HG02852 (cell line): Measurements from ENCODE around the gene LRP2.
"Not testable (repeated sequence)": the region's sequence is repeated elsewhere in the genome, so short reads cannot be mapped to it uniquely, and the experiment has no call there.

Experiments
- ATAC-seq: cut with Tn5 transposase; IDR thresholded peaks from one replicate; pipeline ENCODE4 v1.9.1; 2021; ENCODE audit warnings: mild to moderate bottlenecking, moderate library complexity; ENCODE audit not compliant: unreplicated experiment

Gene LRP2

DNA sequence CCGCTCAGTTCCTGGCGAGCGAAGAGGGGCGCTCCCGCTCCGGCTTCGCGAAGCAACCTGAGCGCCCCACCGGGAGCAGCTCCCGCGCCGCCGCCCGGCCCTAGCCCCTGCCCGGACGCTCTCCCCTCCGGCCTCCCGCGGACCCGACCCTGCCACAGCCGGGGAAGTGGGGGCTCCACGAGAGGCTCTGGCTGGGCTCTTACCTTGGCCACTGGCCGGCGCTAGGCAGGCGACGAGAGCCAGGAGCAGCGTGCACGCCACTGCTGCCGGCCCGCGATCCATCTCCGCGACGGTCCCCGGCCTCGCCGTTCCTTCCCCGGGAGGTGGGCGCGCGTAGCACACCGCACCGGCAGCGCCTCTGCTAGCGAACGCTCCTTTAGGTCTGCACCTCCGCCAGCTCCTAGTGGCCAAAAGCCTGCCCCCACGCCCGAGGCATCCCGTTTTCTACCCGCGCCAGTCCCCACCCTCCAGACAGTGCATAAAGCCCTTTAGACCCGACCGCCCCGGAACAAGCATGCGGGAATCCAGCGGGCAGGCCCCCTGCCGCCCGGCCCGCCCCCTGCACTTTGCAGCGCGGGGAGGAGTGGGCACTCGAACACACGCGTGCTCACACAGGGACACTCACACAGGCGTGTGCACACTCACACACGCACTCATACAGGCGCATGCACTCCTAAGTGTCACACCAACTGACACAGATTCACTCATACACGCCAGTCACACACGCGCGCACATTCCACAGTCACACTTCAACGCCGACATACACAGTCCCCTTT is at the start of gene LRP2:
LRP2 (minus strand) TSS at position 417 of the 776 bp plus-strand sequence; CDS start at position 282, 135 bp downstream.
- no peak for ATAC-seq

DNA sequence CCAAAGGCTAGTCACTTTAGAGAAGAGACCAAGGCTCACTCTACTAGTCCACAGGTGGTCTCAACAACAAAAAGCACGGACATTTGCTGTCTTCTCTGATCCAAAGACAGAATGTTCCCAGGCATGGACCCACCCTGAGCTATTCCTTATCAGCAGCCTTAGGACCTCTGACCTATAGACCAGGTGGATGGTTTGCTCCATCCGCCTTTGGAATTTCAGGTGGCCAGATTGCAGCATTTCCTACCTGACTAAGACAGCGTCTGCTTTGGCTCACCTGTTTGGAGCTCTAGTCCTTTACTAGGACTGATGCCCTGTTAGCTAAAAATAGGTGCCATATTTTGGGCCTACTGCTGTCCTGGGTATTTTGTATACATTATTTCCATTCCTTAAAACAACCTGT is 44.6 kb upstream of the LRP2 start:
- no peak for ATAC-seq

DNA sequence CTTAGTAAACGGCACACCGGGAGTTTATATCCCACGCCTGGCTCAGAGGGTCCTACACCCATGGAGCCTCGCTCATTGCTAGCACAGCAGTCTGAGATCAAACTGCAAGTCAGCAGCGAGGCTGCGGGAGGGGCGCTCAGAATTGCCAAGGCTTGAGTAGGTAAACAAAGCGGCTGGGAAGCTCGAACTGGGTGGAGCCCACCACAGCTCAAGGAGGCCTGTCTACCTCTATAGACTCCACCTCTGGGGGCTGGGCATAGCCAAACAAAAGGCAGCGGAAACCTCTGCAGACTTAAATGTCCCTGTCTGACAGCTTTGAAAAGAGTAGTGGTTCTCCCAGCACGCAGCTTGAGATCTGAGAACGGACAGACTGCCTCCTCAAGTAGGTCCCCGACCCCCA is 37.2 kb upstream of the LRP2 start:
- not testable (repeated sequence) for ATAC-seq

DNA sequence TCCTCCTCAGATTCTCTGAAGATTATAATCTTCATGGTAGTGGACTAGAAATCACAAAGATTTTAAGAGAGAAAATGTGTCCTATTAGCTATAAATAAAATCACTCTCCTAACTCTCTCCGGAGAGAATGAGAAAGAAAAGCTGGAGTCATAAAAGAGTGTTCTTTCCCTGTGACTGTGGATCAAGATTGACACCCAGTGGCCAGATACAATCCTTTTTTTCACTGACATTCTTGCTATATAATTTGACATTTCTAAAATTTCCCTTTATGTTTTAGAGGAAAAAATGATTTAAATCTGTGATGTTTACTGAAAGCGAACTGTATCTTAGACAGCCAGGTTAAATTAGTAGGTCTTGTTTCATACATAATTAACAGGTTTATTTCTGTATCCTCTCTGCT is 35.4 kb upstream of the LRP2 start:
- ATAC-seq: no peak

DNA sequence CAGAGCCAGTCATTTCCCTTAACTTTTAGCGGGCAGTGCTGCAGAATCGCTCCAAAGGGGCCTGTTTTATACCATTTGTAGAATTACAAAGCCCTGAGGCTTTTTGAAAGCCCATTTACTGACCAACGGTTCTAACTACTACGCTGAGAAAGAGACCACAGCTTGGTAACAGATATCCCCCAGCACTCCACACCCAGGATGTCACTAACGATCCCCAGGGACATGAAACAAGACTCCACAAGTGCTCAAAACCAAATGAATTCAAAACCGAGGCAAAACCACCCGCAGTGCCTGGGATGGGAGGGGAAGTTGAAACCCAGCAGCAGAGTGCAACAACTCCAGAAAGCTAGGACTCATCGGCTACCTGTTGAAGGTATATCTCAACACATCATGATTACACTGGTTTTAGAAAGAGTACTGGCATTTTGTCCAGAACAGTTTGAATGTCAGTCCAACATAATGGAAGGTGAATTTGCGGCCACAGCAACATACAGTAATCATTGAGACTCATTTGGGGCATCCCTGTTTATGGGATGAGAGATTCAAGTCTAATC is 33.6 kb upstream of the LRP2 start:
- ATAC-seq: no peak

DNA sequence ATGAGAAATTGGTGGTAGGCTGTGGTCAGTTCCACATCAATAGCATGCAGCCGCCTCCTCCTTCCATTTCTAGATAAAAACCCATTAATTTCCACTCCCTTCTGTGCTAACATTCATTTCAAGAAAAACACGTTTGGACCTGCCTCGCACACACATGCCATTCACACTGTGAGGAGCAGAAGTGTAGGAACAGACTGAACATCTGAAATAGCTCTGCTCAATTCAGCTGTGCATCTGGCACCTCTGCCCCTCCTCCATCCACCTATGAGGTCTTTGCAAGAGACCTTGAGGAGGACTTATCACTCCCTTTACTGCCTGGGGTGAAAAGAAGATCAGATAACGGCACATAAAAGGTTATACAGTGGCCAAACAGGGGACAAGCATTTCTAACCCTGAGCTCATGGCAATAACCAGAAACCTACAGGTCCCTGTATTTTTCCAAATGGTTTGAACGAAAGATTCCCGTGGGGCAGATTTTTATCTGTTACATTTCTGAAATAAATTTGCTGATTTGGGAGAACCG is 30.8 kb upstream of the LRP2 start:
- ATAC-seq: peak; percentile 83

DNA sequence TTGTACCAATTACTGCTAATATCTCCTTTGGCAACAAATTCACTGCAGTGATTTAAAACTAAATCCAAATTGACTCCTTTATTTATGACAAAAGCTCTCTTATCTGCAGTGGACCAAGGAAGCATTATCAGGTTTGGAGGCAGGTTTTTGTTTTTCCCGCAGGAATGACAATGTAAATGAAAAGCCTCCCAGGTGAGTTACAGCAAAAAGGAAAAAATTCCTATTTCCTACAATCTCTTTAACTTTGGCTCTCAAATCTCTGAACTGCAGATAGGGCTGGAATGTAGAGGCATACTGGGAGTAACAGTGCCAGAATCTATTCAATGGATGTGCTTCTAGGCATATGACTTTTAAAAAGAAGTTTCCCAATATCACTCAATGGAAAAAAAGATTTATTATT is 28.9 kb upstream of the LRP2 start:
- ATAC-seq: no peak

DNA sequence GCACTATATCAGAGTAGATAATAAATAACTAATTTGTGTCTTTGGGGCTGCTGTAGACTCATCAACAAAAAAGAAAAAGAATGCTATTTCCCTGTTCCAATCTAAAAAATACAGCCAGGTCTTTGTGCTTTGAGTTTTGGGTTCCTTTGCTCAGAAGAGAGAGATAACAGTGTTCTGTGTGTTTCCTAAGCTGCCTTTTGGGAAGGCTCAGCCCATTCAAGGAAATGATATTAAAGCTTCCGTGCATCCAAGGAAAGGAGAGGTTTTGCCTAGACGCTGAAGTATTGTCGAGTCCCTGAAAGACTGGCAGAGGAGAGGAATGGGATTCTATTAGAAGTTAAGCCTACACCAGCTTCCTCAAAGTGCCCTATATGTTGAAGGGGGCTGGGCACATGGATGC is 25.8 kb upstream of the LRP2 start:
- no peak for ATAC-seq

DNA sequence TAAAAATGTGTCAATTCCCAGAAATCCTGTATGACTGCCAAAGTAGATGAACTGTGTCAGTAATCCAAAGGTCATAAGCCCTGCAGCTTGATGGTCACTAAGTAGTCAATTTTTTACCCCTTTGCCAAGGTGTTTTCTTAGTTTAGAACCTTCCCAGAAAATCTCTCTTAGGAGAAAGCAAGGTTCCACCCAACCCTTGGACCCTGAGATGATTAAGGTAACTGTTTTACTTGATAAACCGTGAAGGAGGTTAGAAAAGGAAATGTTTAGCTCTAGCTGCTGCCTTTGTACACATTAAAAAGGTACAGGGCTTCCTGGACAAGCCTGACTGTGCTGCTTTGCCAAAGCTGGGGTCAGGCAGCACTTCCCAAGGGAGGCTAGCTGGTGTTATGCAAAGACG is 24.4 kb upstream of the LRP2 start:
- no peak for ATAC-seq

DNA sequence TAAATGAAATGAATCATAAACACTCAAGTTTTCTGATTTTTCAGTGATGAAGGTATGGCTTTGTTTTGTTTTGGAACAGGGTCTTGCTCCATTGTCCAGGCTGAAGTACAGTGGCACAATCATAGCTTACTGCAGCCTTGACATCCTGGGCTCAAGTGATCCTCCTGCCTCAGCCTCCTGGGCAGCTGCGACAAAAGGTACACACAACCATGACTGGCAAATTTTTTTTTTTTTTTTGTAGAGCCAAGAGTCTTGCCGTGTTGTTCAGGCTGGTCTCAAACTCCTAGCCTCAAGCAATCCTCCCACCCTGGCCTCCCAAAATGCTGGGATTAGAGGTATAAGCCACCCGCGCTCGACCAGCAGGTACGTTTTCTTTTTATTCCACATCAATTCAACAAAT is 22.5 kb upstream of the LRP2 start:
- no peak for ATAC-seq

DNA sequence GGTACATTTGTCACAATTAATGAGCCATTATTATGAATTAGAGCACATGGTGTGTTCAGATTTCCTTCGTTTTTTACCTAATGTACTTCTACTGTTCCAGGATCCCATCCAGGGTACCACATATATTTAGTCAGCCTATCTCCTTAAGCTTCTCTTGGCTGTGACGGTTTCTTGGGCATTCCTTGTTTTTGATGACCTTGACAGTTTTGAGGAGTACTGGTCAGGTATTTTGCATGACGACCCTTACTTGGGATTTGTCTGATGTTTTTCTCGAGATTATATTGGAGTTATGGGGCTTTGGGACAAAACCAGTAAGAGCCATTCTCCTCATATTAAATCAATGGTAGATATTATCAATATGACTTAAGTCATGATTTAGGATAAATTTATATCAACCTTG is 10.2 kb upstream of the LRP2 start:
- no peak for ATAC-seq

DNA sequence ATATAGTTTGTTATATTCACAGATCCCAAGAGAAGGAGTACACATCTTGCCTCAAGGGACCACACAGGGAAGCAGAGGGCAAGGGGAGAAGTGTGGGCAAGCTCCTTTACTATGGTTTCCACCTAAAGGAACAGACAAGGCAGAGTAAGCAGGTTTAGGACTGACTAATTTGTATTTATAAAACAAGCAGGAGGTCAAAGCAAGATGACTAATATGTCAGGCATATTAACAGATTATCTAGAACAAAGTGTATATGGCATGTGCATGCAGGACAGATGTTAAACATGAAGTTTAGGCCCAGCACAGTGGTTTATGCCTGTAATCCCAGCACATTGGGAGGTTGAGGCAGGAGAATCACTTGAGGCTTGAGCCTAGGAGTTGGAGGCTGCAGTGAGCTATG is 3.7 kb upstream of the LRP2 start:
- ATAC-seq: no peak

DNA sequence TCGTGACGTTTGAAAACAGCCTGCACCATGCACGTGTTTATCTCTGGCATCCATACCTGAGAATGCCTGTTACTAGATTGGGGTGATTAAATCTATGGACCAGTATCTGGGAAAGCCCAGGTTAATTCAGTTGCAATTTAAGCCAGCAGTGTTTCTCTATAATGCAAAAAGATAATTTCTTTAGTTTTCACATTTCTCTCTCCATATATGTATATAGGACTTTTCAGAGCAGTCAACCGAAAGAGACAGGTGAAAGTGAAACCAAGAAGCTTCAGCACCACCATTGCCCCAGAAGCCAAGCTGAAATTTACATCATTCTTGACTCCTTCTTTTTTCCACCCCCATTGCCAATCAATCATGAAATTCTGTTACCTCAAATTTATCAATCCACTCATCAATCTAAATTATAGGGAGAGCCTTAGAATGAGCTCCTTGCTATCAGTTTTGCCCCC is 2.7 kb upstream of the LRP2 start:
- no peak for ATAC-seq

DNA sequence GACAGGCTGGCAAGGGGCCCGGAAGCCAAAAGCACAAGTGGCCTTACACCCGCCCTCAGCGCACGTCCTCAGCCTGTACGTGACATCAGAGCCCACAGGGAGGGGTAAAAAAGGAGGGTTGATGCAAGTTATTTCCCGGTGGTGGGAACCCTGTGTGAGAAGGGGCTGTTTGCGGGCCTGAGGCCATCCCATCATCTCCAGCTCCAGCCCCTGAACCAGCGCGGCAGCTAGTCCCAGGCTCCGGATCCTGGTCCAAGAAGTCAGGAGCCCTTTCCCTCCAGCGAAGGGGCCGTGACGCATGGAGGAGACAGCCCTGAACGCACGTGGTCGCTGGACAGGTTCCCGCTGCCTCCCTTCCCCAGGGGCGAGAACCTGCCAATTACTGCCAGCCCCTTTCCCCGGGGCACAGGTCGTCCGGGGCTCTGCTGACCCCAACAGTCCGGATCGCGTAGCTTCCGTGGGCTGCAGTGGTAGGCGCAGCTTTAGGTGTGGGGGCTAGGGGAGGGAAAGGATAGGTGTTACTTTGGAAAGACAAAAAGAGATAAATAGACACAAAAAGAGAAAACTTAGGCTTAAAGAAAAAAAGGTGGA is 1.3 kb upstream of the LRP2 start:
- ATAC-seq: peak; percentile 39

DNA sequence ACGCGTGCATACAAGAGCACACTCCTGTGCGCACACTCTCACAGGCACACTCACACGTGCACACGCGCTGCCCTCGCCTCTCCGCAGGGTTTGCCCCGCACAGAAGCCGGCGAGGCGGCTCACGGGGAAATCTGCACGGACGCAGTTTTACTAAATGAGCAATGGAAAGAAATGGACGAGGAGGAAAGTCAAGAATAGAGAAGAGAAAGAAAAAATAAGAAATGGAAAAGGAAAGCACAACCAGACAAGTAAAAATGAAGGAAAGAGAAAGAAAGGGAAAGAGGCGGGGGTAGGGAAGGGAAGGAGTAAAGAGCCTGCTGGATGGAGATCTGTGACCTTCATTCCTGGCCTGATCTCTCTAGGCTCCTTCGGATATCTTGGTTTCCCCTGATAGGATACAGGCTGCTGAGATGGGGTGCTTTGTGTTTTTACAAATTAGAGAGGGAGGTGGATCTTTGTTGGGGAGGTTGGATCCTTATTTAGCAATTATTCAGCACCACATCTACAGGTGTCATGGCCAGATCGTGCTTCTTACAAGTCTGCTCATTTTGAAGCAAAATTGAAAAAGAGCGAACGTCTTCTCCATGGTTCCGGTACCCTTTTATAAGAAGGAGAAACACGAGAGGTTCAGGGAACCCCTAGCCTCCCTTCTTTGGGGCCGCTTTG is 693 bp upstream of the LRP2 start:
- ATAC-seq: no peak

DNA sequence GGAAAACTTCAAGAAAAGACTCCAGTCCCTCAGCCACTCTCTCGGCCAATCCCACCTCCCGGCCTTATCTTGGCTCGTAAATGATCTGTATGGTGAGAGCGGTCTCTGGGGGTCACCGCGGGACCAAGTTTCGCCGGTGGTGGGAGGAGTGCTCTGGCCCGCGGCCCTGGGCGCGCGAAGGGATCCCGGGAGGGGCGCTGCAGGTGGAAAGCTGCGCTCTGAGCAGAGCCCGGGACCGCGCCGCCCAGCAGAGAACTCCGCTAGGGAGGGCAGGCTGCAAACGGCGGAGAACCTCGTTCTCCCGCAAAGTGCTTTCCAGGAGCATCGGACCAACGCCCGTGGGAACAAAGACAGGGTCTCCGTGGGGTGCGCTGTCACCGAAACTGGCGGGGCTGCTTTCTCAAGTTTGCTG is 622 bp downstream of the LRP2 start:
- ATAC-seq: no peak

DNA sequence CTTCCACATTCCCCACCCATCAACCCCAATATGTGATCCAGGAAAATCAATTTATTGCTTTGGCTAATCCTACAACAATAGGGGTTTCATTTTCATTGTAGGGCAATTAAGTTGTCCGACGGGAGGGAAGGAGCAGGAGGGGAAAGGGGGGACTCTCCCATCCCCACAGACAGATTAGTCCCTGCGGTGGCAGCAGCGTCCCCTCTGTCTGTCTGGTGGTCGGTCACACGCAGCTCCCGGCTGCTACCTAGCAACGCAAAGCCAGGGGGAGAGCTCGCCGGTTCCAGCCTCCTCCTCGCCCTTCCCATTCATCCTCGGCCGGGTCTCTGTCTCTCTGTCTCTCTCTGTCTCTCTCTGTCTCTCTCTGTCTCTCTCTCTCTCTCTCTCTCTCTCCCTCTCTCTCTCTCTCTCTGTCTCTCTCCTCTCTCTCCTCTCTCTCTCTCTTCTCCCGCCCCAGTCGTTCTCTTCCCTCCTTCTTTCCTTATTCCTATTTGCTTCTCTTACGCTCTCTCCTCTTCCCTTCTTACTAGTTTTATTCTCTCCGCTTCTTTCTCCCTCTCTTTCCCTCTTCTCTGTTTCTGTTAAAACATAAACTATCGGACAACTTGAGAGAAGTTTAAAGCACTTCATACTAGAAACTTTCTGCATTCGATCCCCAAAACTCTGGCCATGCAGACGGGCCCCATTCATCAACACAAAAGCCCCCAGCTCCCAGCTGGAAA is 1.2 kb downstream of the LRP2 start:
- no peak for ATAC-seq

DNA sequence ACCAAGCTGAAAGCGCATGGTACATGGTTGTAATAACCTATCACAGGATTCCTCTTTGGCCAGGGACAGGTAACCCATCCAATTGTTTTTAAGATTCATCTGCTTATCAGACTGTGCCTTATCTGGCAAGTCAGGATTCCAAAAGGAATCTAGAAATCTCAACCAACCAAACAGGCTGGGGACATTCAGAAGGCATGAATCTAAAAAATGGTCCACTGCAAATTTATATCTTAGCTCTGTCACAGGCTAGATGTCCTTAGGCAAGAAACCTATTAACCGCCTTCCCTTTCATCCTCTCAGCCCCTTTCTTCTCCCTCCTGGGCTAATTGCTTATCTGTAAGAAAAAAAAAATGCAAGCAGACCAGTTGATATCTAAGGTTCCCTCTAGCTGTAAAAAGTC is 4.3 kb downstream of the LRP2 start:
- no peak for ATAC-seq

DNA sequence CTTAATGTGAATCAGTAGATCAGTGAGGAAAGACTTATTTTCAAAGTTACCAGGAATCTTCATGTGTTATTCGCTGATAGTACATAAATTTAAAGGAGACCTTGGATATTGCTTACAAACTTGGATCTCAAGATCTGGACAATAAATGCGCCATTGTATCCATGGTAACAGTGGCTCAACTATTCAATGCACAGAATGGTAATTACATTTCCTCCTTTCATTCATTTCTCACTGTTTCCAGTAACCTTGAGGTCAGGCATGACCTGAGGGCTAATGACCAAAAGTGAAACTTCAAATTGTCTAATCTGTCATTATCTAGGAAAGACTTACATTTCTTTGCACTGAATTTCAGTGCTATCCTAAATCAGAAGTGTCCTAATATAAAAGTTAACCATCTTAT is 8.1 kb downstream of the LRP2 start:
- ATAC-seq: no peak

DNA sequence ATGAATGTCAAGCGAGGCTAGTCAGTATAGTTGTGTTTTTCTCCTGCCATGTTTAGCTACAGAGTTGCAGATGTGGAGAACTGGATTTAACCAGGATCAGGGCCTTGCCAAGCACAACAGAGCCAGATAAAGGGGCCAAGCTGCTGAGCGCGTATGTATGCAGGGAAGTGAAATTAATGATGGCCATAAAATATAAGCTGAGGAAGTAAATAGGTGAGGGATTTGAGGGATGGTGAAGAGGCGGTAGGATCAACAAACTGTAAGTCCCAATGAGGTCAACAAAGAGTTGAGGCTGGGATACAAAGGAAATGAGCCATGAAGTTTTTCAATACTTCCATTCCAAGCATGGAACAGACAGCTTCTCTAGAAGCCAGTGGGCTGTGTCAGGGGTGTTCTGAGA is 10.6 kb downstream of the LRP2 start:
- no peak for ATAC-seq

DNA sequence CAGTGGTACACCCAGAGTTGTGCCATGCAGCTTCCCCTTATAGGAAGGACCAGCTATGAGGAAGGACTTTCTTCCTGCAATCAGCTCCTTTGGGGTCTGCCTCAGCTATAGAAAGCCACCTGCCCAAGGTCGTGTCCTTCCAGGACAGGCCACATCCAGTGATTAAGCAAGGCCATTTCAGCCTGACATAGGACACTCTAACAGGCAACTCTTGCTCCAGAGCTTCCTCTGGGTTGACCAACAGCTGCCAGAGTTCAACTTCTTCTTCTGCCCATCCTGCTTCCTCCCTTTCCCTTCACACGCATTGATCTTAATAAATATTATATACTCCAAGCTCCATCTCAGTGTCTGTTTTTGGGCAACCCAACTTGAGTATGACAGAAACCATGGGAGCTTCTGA is 12.8 kb downstream of the LRP2 start:
- ATAC-seq: no peak
